Mesenchymal stem cell (in vitro differentiated cells and primary cell): ENCODE measurements around the gene DENND4A.
A peak's percentile ranks its signal among the peaks of the same experiment; 100 is the strongest.

Experiments used
- DNase-seq: peaks from one replicate; pipeline ENCODE4 v3.0.0-alpha.2; 2013
- H2AFZ ChIP-seq: one replicate; pipeline ENCODE4 v1.6.1; 2013; ENCODE audit warnings: low read depth, mild to moderate bottlenecking, control low read depth, inconsistent platforms, low read length, moderate library complexity
- H2AK5ac ChIP-seq: 2 replicates; pipeline ENCODE4 v1.6.1; 2013; ENCODE audit warnings: low read length, moderate library complexity, mild to moderate bottlenecking, inconsistent platforms; ENCODE audit not compliant: severe bottlenecking
- H2BK120ac ChIP-seq: one replicate; pipeline ENCODE4 v1.6.1; 2013; ENCODE audit warnings: low read depth, mild to moderate bottlenecking, inconsistent platforms, low read length, moderate library complexity
- H2BK12ac ChIP-seq, 2 experiments: one replicate each; pipeline ENCODE4 v1.6.1; 2013; ENCODE audit warnings: inconsistent platforms in 2 of 2, low read length in 2 of 2, mild to moderate bottlenecking in 2 of 2, moderate library complexity in 2 of 2, control low read depth in 1 of 2
- H2BK15ac ChIP-seq: one replicate; pipeline ENCODE4 v1.6.1; 2013; ENCODE audit warnings: mild to moderate bottlenecking, low read depth, inconsistent platforms; ENCODE audit not compliant: poor library complexity, severe bottlenecking
- H2BK5ac ChIP-seq: 2 replicates; pipeline ENCODE4 v1.6.1; 2013; ENCODE audit warnings: low read depth, mild to moderate bottlenecking, low read length, control low read depth, inconsistent platforms; ENCODE audit not compliant: poor library complexity, severe bottlenecking
- H3K14ac ChIP-seq, 2 experiments: one replicate each; pipeline ENCODE4 v1.6.1; 2013; ENCODE audit warnings: inconsistent platforms in 2 of 2, low read length in 2 of 2, control low read depth in 1 of 2, mild to moderate bottlenecking in 1 of 2, moderate library complexity in 1 of 2
- H3K18ac ChIP-seq, 2 experiments: one replicate each; pipeline ENCODE4 v1.6.1; 2013; ENCODE audit warnings: inconsistent platforms in 2 of 2, low read length in 2 of 2, control low read depth in 1 of 2, low read depth in 1 of 2, mild to moderate bottlenecking in 1 of 2
- H3K23ac ChIP-seq, 2 experiments: one replicate each; pipeline ENCODE4 v1.6.1; 2013; ENCODE audit warnings: inconsistent platforms in 2 of 2, low read length in 2 of 2, mild to moderate bottlenecking in 2 of 2, moderate library complexity in 2 of 2, control low read depth in 1 of 2
- H3K27ac ChIP-seq: 2 replicates; pipeline ENCODE4 v1.5.1; 2013; ENCODE audit warnings: mild to moderate bottlenecking, moderate library complexity, low read length, control low read depth, inconsistent platforms; ENCODE audit not compliant: poor library complexity, severe bottlenecking
- H3K27me3 ChIP-seq, 2 experiments: 2 replicates each; pipeline versions ENCODE4 v1.6.1 to v1.7.0; 2013; ENCODE audit warnings: low read length in 2 of 2, mild to moderate bottlenecking in 2 of 2, moderate library complexity in 2 of 2, control low read depth in 1 of 2, inconsistent platforms in 1 of 2; ENCODE audit not compliant: control insufficient read depth in 1 of 2, insufficient read depth in 1 of 2
- H3K36me3 ChIP-seq, 2 experiments: 2 replicates each; pipeline versions ENCODE4 v1.6.1 to v1.7.0; 2013; ENCODE audit warnings: low read length in 2 of 2, control low read depth in 1 of 2, inconsistent platforms in 1 of 2, low read depth in 1 of 2, mild to moderate bottlenecking in 1 of 2; ENCODE audit not compliant: insufficient read depth in 2 of 2, control insufficient read depth in 1 of 2
- H3K4ac ChIP-seq, 2 experiments: one replicate each; pipeline ENCODE4 v1.6.1; 2013; ENCODE audit warnings: inconsistent platforms in 2 of 2, low read length in 2 of 2, mild to moderate bottlenecking in 2 of 2, moderate library complexity in 2 of 2, control low read depth in 1 of 2, low read depth in 1 of 2
- H3K4me1 ChIP-seq: 2 replicates; pipeline ENCODE4 v1.6.1; 2013; ENCODE audit warnings: low read depth, low read length, control low read depth; ENCODE audit not compliant: control insufficient read depth, insufficient read depth
- H3K4me2 ChIP-seq: 2 replicates; pipeline ENCODE4 v1.6.1; 2013; ENCODE audit warnings: low read length, mild to moderate bottlenecking, inconsistent platforms; ENCODE audit not compliant: poor library complexity, severe bottlenecking
- H3K4me3 ChIP-seq, 2 experiments: 2 replicates each; pipeline versions ENCODE4 v1.5.1 to v1.7.0; 2013; ENCODE audit warnings: low read length in 2 of 2, mild to moderate bottlenecking in 2 of 2, control low read depth in 1 of 2, low read depth in 1 of 2; ENCODE audit not compliant: insufficient read depth in 1 of 2
- H3K79me1 ChIP-seq: replicated peaks from 2 replicates; pipeline ENCODE4 v1.6.1; 2013; ENCODE audit warnings: mild to moderate bottlenecking, control low read depth, low read length, inconsistent platforms; ENCODE audit not compliant: poor library complexity, severe bottlenecking
- H3K9ac ChIP-seq: 2 replicates; pipeline ENCODE4 v1.7.0; 2013; ENCODE audit warnings: mild to moderate bottlenecking, low read length, moderate library complexity
- H3K9me3 ChIP-seq: 2 replicates; pipeline ENCODE4 v1.7.0; 2013; ENCODE audit warnings: mild to moderate bottlenecking, low read length; ENCODE audit not compliant: control insufficient read depth
- H4K8ac ChIP-seq: one replicate; pipeline ENCODE4 v1.6.1; 2013; ENCODE audit warnings: inconsistent platforms, mild to moderate bottlenecking, low read length, moderate library complexity
- H4K91ac ChIP-seq: one replicate; pipeline ENCODE4 v1.6.1; 2013; ENCODE audit warnings: mild to moderate bottlenecking, low read length, inconsistent platforms
- WGBS: methylation state at CpG from one replicate; pipeline ENCODE4 v1.1.7; 2013; ENCODE audit warnings: mixed read lengths; 5-methylcytosine and 5-hydroxymethylcytosine counted together

Gene DENND4A

DNA sequence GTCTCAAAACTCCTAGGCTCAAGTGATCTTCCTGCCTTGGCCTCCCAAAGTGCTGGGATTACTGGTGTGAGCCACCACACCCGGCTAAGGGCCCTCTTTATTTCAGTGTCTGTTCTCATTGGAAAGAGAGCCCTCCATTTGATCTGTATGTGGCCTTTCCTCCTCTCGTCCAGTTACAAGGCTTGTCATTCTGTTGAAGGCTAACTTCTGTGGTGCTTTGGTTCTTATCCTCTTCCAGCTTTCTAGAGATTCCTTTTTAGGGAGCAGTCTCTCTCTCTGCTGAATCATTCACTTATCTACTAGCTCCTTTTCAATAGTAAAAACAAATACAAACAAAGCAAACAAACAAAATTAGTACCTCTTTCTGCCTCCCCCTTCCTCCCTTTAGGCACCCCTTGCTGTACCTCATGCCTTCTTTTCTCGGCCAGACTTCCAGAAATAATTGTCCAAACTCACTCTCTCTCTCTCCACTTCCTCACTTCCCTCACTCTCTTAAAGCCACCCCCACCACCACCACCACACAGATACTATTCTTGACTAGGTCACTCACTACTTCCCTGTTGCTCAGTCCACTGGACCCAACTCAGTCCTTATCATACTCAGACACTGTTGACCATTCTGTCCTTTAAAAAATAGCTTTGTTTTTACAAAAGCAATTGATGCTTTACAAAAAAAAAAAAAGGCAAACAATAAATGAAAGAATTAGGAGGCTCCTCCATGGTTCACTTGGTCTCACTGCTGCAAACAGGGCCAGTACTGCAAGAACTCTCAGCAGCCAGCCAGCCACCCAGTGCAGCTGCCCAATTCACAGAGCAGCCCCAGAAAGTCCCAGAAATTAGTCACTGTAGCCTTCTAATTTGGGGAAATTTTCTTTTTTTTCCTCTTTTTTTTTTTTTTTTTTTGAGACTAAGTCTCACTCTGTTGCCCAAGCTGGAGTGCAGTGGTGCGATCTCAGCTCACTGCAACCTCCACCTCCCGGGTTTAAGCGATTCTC lies 45.5 kb upstream of the DENND4A start:
- H2AK5ac ChIP-seq = no peak overlapping the region
- no peak overlapping the region for H2BK120ac ChIP-seq
- DNase-seq = peak; percentile 26
- H3K4ac ChIP-seq = no peak overlapping the region
- no peak overlapping the region for H3K4me2 ChIP-seq
- no peak overlapping the region for H3K18ac ChIP-seq
- no peak overlapping the region for H3K4me3 ChIP-seq
- no peak overlapping the region for H4K91ac ChIP-seq
- H3K9ac ChIP-seq = no peak overlapping the region
- H3K23ac ChIP-seq = no peak overlapping the region
- H2AFZ ChIP-seq = no peak overlapping the region
- no peak overlapping the region for H2BK12ac ChIP-seq
- H3K4me1 ChIP-seq = peaks cover 15% of the 10 kb centered on the region
- no peaks in the 10 kb centered on the region for H3K79me1 ChIP-seq
- peak overlapping the region; percentile 38 for H4K8ac ChIP-seq
- no peaks in the 10 kb centered on the region for H3K36me3 ChIP-seq
- no peaks in the 10 kb centered on the region for H3K27me3 ChIP-seq
- H3K9me3 ChIP-seq = no peaks in the 10 kb centered on the region
- H2BK15ac ChIP-seq = no peak overlapping the region
- H3K14ac ChIP-seq = no peak overlapping the region
- H2BK5ac ChIP-seq = no peak overlapping the region
- no peak overlapping the region for H3K27ac ChIP-seq
- WGBS = 66% methylated on average over 3 of the region's 6 CpGs

DNA sequence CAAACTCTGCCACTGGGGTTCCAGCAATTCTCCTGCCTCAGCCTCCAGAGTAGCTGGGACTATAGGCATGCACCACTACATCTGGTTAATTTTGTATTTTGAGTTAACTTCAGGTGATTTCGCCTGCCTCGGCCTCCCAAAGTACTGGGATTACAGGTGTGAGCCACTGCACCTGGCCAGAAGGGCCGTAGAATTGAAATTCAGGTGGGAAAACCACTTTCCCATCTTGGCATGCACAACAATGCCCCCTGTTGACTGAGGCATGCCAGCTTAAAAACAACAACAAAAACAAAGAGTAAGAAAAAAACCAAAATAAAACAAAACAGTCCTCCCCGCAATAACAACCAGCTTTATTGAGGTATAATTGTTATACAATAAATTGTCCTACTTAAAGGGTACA lies 44.6 kb upstream of the DENND4A start:
- Histone ChIP-seq H4K91ac (no peak overlapping the region), H2BK12ac (no peak overlapping the region), H3K14ac (no peak overlapping the region), H3K27me3 (no peaks in the 10 kb centered on the region), H3K4me2 (no peak overlapping the region), H2AFZ (no peak overlapping the region), H3K79me1 (no peaks in the 10 kb centered on the region), H3K9me3 (no peaks in the 10 kb centered on the region), H3K4ac (no peak overlapping the region), H3K18ac (no peak overlapping the region), H2BK5ac (no peak overlapping the region), H3K36me3 (no peaks in the 10 kb centered on the region), H2BK15ac (no peak overlapping the region), H3K9ac (no peak overlapping the region), H3K4me1 (peaks cover 15% of the 10 kb centered on the region), H4K8ac (no peak overlapping the region), H3K23ac (no peak overlapping the region), H2BK120ac (no peak overlapping the region), H2AK5ac (no peak overlapping the region), H3K27ac (no peak overlapping the region), H3K4me3 (no peak overlapping the region)
- no peak for DNase-seq
- WGBS = 82% methylated on average over 3 of the region's 4 CpGs

DNA sequence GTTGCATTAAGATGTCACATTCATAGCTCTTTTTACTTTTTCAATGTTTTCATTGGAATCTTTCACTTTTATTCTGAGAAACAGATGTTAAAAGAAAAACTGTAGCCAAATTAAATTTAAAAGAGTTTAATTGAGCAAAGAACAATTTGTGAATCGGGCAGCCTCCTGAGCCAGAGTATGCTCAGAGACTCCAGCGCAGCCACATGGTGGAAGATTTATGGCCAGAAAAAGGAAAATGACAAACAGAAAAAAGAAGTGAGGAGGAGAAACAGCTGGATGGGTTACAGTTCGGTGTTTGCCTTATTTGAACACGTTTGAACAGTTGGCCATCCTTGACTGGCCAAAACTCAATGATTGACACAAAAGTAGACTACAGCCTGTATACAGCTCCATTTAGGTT lies 43.4 kb upstream of the DENND4A start:
- WGBS = 91% methylated on average over 3 of the region's 4 CpGs
- Histone ChIP-seq H3K36me3 (no peaks in the 10 kb centered on the region), H2BK5ac (no peak overlapping the region), H3K4ac (no peak overlapping the region), H2AK5ac (no peak overlapping the region), H2AFZ (no peak overlapping the region), H2BK15ac (no peak overlapping the region), H3K18ac (no peak overlapping the region), H3K9me3 (no peaks in the 10 kb centered on the region), H3K9ac (no peak overlapping the region), H4K91ac (no peak overlapping the region), H4K8ac (no peak overlapping the region), H3K4me1 (peaks cover 12% of the 10 kb centered on the region), H3K4me3 (no peak overlapping the region), H3K23ac (no peak overlapping the region), H3K79me1 (no peaks in the 10 kb centered on the region), H3K14ac (no peak overlapping the region), H2BK120ac (no peak overlapping the region), H2BK12ac (no peak overlapping the region), H3K27ac (no peak overlapping the region), H3K4me2 (no peak overlapping the region), H3K27me3 (no peaks in the 10 kb centered on the region)
- no peak for DNase-seq

DNA sequence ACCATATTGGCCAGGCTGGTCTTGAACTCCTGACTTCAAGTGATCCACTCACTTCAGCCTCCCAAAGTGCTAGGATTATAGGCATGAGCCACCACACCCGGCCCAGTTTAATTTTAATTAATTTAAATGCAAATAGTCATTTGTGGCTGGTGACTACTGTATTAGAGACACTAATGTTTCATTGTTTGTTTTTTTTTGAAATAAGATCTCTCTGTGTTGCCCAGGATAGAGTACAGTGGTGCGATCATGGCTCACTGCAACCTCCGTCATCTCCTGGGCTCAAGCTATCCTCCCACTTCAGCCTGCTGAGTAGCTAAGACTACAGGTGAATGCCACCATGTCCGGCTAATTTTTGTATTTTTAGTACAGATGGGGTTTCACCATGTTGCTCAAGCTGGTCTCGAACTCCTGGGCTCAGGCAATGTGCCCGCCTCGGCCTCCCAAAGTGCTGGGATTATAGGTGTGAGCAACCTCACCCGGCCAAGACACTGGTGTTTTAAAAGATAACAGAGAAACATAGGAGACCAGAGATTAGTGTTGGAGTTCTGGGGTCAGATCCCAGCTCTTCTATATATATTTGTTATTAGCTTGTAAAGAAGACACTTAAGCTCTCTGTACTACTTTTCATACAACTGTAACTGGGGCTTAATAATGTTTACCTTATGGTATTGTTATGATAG lies 42.6 kb upstream of the DENND4A start:
- H4K8ac ChIP-seq = no peak overlapping the region
- no peak overlapping the region for H3K14ac ChIP-seq
- no peak overlapping the region for H3K4me3 ChIP-seq
- no peak overlapping the region for H3K4ac ChIP-seq
- H2BK120ac ChIP-seq = no peak overlapping the region
- H3K9ac ChIP-seq = no peak overlapping the region
- no peak overlapping the region for H2AK5ac ChIP-seq
- H3K79me1 ChIP-seq = no peaks in the 10 kb centered on the region
- H3K36me3 ChIP-seq = no peaks in the 10 kb centered on the region
- DNase-seq = no peak
- peaks cover 12% of the 10 kb centered on the region for H3K4me1 ChIP-seq
- no peak overlapping the region for H3K4me2 ChIP-seq
- no peak overlapping the region for H3K27ac ChIP-seq
- no peak overlapping the region for H2BK15ac ChIP-seq
- no peak overlapping the region for H2BK12ac ChIP-seq
- H3K9me3 ChIP-seq = no peaks in the 10 kb centered on the region
- H4K91ac ChIP-seq = no peak overlapping the region
- H2AFZ ChIP-seq = no peak overlapping the region
- WGBS = 92% methylated on average over 7 of the region's 8 CpGs
- no peak overlapping the region for H3K18ac ChIP-seq
- H2BK5ac ChIP-seq = no peak overlapping the region
- H3K23ac ChIP-seq = no peak overlapping the region
- no peaks in the 10 kb centered on the region for H3K27me3 ChIP-seq
